Activated T-cell treated with anti-CD3 and anti-CD28 coated beads for 48 hours (primary cell): ENCODE measurements around the gene ANKRD44.

Source experiments
- DNase-seq: peaks from one replicate; pipeline ENCODE4 v3.0.0-alpha.2; 2020; ENCODE audit warnings: low read depth

ANKRD44 gene

DNA sequence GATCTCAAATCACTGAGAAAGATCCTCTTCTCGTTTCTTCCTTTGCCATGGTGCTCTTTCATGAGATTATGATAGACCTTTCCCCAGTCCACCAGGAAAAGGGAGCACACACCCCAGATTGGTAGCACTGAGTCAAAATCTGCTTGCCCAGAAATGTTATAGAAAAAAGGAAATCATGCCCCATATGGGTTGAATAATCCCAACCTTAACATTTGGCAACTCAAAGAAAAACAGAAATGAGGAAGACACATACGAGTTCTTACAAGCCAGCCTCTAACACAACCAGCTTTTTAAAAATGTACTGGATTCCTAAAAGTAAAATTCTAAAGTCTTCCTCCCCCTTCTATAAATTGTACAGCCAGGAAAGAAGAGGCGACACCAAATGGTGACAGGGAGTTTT lies 103.0 kb downstream of the ANKRD44 start:
- no peak for DNase-seq

- DNase-seq, result no peak
Measured at GRCh38 chr2:197207106-197207505, 103.5 kb downstream of the ANKRD44 start.

- DNase-seq, result peak; percentile 49
Measured at GRCh38 chr2:197205585-197206215, 104.9 kb downstream of the ANKRD44 start.

DNA sequence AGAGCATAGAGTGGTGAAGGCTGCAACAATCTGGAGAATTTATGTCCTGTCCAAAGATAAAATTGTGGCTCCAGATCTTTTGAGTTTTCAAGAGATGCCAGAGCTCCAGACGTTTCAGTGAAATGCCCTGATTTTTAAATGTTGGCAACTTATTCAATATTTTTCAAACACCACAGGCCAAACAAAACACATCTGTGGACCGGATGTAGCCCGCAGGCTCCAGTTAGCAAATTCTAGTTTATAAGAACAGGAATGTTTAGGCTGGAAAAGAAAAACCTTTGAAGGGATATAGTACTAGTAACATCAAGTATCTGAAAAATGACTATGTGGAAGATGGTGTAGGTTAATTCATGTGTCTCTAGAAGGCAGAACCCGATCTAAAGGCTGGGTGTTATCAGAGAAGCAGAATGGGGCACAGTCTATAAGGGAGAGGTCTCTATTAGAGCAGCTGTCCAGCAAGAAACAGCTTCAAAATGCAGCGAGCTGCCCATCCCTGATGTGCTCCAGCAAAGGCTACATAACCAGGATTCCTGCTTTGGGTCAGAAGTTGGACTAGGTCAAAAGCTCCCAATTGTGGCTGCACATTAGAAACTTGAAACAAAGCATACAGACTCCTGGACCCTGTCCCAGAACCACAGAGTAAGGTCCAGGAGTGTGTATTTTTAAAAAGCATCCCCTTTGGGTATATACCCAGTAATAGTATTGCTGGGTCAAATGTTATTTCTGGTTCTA lies 105.9 kb downstream of the ANKRD44 start:
- no peak for DNase-seq

GRCh38 chr2:197201874-197202273 lies 108.7 kb downstream of the ANKRD44 start:
- DNase-seq, result no peak

- DNase-seq, result no peak
Measured at GRCh38 chr2:197200762-197201058, 109.9 kb downstream of the ANKRD44 start.

GRCh38 chr2:197200051-197200761 lies 110.4 kb downstream of the ANKRD44 start:
- no peak for DNase-seq

GRCh38 chr2:197198890-197199289 lies 111.7 kb downstream of the ANKRD44 start:
- peak; percentile 75 for DNase-seq

- no peak for DNase-seq
Measured at GRCh38 chr2:197197895-197198311, 112.7 kb downstream of the ANKRD44 start.

DNA sequence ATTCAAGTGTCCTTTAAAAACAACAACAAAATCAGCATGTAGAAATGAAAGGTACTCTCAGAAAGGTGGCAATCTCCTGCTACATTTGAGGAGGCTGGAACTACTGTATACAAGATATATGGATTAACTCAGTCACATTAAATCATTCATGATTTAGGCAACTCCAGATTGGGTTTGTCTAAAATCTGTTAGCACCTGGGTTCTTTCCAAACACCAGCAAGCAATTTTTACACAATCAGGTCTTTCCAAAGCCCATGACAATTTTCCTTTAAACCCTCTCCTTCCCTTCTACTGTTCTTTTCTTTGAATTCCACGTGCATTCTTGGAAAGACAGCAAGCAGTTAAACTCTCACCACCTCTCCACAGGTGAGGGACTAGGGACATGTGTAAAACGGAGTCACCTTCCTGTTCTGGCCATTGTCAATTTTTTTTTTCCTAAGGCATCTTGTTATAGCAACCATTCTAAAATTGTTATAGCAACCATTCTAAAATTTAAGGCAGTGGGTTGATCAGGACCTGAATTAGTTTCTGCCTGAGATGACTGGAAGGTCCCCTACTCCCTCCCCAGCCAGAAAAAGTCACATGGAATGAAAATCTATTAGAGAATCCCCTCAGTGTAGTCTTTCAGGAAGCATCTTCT lies 113.9 kb downstream of the ANKRD44 start:
- DNase-seq, result no peak

- no peak for DNase-seq
Measured at GRCh38 chr2:197195518-197195917, 115.1 kb downstream of the ANKRD44 start.

DNA sequence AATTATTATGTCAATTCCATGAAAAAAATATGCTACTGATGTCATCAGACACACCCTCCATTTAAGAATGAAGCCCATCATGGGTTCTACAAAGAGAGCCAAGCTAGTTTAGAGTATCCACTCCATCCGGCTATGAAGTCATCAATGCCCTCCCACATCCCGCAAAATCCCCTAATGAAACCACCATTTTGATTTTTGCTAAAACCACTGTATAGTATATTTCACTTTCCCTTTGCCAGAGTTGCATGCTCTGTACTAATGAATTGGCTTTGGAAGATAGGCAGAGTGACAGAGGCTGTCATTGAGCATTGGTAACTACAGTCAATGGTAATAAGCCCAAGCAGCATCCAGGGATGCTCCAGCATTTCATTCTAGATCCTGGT lies 118.6 kb downstream of the ANKRD44 start:
- DNase-seq, result no peak

DNA sequence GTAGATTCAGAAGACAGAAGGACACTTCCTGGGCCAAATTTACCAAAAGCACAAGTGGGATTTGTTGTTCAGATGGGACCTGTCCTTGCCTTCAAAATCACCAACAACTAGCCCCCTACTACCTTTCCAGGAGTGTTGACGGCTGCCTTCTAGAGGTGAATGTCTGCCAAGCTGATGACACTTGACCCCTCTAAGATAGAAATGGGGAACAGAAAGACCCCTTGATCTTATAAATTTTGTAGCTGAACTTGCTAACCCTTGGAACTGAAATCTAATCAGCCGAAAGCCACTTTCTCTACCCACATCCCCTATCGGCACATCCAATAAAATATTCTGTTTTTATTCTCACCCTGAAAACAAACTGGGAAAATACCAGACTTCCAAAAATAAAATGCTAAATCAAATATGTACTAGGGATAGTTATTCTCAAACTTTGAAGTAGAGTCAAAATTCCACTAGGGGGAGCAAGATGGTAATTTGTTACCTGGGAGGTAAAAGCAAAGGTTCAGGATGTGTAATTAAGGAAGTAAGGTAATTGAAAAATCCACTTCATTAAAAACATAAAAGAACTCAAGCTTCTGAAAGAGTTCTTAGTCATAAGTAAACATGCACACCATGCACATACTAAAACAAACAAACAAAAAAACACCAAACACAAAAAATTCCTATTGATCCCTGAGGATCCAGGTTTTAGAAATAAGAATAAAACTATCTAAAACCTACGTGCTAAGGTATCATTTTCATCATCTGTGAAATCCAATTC lies 119.2 kb downstream of the ANKRD44 start:
- DNase-seq, result no peak

DNA sequence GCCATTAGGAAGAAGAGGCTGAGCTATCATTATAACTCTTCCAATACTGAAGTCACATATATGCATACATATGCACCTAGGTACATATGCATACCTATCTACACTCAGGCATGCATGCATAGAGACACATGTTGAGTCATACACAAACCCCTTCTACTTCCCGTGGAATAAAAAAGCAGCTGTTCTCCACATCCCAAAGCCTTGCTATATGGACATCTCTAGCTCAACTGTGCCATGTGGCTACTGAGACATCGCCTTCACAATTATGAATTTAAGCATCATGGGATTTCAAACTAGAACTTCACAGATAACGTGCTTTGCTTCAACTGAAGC lies 120.5 kb downstream of the ANKRD44 start:
- DNase-seq, result no peak

GRCh38 chr2:197189426-197190099 lies 121.0 kb downstream of the ANKRD44 start:
- no peak for DNase-seq

DNA sequence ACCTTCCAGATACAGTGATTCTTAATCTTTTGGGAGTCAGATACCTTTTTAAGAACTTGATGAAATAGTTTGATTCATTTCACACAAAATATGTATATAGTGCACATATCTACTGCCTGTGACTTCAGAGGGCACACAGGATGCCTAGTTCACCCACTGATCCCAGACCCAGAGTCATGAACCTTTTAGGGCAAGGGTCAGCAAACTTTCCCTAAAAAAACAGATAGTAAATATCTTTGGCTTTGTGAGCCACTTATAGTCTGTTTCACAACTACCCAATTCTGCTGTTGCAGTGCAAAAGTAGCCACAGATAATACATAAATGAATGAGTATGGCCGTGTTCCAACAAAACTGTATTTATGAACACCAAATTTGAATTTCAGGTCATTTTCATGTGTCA lies 124.9 kb downstream of the ANKRD44 start:
- no peak for DNase-seq

GRCh38 chr2:197184959-197185586 lies 125.5 kb downstream of the ANKRD44 start:
- no peak for DNase-seq

- no peak for DNase-seq
Measured at GRCh38 chr2:197183355-197183754, 127.2 kb downstream of the ANKRD44 start.

DNA sequence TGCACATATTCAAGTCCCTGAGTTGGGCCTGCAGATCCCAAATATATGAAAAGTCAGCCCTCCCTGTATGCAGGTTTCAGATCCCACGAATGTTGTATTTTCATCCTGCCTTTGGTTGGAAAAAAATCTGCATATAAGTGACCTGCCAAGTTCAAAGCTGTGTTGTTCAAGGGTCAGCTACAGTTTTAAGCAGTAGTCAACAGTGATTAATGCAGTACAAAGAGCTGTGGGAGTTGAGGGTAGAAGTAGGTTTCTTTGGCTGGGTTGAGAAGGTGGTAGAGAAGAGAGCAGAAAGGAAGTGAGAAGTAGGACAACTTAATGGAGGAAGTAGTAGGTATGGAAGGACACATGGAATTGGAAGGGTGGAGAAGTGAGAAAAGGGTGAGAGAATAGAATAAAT lies 127.9 kb downstream of the ANKRD44 start:
- DNase-seq, result no peak

- no peak for DNase-seq
Measured at GRCh38 chr2:197181491-197181890, 129.1 kb downstream of the ANKRD44 start.
